AG09309 (cell line): Measurements from ENCODE around the gene ZIK1.
A peak's percentile ranks its signal among the peaks of the same experiment; 100 is the strongest.

Experiments
- DNase-seq: peaks from one replicate; pipeline ENCODE4 v3.0.0-alpha.2; 2010; ENCODE audit warnings: low read depth
- H3K4me3 ChIP-seq: 2 replicates; pipeline ENCODE4 v1.5.1; 2011; ENCODE audit warnings: mild to moderate bottlenecking, low read depth, low read length, moderate library complexity; ENCODE audit not compliant: control insufficient read depth
- TF ChIP-seq, protein P1 (sequence below): IDR thresholded peaks from 2 replicates; pipeline ENCODE4 v1.5.1; 2011; ENCODE audit warnings: mild to moderate bottlenecking, low read depth, low read length, inconsistent platforms; ENCODE audit not compliant: insufficient read depth, control insufficient read depth; ENCODE audit errors: missing control alignments

Gene ZIK1

DNA sequence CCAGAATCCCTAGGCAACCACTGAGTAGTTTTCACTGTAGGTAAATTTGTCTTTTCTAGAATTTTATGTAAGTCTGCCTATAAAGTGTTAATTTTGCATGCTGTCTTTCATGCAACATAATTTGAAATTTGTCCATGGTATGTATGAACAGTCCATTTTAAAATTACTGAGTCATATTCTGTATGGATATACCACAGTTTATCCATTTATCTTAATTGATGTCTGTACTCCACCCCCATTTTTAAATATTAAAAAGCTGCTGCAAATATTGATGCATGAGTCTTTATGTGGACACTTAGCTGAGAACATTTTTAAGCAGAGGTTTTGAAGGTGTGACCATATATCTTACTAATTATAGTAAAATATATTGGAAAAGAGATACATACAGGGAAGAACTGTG lies 39.1 kb downstream of the ZIK1 start:
- TF ChIP-seq, protein P1, sequence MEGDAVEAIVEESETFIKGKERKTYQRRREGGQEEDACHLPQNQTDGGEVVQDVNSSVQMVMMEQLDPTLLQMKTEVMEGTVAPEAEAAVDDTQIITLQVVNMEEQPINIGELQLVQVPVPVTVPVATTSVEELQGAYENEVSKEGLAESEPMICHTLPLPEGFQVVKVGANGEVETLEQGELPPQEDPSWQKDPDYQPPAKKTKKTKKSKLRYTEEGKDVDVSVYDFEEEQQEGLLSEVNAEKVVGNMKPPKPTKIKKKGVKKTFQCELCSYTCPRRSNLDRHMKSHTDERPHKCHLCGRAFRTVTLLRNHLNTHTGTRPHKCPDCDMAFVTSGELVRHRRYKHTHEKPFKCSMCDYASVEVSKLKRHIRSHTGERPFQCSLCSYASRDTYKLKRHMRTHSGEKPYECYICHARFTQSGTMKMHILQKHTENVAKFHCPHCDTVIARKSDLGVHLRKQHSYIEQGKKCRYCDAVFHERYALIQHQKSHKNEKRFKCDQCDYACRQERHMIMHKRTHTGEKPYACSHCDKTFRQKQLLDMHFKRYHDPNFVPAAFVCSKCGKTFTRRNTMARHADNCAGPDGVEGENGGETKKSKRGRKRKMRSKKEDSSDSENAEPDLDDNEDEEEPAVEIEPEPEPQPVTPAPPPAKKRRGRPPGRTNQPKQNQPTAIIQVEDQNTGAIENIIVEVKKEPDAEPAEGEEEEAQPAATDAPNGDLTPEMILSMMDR, result no peak
- H3K4me3 ChIP-seq, result no peak overlapping the region
- DNase-seq, result no peak

DNA sequence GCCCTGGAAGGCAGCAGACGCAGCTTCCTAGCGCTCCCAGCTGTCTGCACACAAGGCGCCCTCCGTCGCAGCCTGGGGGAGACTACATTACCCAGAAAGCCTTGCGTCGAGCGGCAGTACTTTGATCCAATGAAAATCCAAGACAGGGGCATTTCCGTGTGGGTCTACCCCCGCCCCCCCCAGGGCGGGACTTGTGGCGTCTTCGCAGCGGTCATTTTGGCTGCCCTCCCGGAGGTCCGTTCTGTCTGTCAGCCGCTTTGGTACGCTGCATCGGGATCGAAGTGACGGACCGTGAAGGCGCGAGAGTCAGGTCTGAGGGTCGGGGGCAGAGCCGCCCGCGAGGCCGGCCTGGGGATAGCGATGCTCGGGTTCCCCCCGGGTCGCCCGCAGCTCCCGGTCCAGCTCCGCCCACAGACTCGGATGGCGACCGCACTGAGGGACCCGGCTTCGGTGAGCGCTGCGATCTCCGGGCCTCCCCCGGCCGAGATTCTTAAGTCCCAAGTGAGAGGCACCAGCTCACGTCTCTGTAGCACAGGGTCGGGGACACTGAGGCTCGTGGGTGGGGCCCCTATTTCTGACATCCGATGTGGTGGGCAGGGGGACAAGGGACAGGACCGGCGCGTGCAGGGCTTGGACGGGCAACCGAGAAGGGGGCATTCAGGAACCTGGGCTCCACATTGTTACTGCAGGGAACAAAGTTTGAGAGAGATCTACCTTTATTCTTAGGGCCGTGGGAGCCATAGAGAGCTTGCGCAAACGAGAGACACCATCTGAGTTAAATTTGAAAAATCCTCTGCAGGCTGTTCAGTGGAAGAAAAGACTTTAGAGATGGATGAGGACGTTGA lies 49.3 kb downstream of the ZIK1 start, which contains the start of gene ZNF211:
TSS of gene ZNF211 (plus strand) at position 182 of the 845 bp plus-strand sequence. CDS start at position 361, 179 bp downstream.
- DNase-seq, result peak; percentile 66
- TF ChIP-seq, protein P1, result no peak
- peak within 1 kb of the TSS; percentile 77 for H3K4me3 ChIP-seq

DNA sequence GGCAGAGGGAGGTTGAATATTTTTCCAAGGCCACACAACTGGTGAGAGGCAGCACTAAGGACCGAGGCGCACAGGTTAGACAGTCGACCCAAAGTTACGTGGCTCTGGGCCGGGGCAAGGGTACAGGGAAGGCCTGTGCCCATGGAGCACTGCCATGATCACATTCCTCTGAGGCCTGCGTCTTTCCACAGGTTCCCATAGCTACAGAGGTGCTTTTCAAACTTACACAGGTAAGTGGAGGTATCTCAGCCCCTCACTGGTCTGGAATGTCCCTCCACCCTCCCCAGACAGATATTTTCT lies 49.8 kb downstream of the ZIK1 start:
- TF ChIP-seq, protein P1, result no peak
- DNase-seq, result no peak
- peak overlapping the region; percentile 77 for H3K4me3 ChIP-seq

DNA sequence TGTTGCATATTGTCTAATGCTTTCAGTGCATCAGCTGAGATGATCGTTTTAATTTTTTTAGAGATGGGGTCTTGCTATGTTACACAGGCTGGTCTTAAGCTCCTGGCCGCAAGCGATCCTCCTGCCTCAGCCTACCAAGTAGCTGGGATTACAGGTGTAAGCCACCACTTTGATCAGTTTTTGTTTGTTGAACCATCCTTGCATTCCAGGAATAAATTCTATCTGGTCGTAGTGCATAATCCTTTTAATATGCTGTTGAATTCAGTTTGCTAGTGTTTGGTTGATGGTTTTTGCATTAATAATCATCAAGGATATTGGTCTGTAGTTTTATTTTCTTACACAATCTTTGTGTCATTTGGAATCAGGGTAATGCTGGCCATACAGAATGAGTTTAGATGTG lies 53.4 kb downstream of the ZIK1 start:
- TF ChIP-seq, protein P1, result no peak
- no peak for DNase-seq
- H3K4me3 ChIP-seq, result no peak overlapping the region

DNA sequence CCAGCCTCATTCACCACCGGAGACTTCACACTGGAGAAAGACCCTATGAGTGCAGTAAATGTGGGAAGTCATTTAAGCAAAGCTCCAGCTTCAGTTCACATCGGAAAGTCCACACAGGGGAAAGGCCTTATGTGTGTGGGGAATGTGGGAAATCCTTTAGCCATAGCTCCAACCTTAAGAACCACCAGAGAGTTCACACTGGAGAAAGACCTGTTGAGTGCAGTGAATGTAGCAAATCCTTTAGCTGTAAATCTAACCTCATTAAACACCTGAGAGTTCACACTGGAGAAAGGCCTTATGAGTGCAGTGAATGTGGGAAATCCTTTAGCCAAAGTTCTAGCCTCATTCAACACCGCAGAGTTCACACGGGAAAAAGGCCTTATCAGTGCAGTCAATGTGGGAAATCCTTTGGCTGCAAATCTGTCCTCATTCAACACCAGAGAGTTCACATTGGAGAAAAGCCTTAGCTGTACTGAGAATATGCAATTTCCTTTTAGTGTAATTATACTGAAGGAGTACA lies 57.8 kb downstream of the ZIK1 start:
- TF ChIP-seq, protein P1, result no peak
- DNase-seq, result no peak
- no peak overlapping the region for H3K4me3 ChIP-seq

DNA sequence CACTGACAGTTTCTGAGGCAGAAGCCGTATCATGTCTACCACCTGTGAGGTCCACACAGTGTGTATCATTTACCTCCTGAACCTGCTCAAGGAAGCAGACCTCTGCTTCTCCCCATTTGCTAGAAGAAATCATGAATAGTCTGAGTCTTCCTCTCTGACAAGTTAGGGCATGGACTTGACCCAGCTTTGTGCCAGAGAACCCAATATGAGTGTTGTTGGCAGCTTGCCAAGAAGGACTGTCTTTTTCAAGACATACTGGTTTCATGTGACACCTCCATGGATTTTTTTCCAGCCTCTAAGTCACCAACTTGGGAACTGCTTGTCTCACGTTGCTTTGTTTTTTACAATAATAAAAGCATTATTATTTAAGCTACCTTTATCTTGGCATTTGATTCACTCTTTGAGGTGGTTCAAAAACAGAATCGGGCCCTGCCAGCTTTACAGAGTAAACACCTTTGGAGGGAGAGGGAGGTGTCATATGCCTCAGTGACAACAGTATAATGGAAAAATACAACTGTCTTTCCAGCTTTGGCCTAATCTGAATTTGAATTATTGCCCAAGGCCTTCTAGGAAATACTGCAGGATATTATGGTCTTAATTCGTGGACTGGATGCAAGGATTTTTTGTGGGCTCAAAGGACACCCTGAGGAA lies 58.6 kb downstream of the ZIK1 start:
- DNase-seq, result no peak
- no peak overlapping the region for H3K4me3 ChIP-seq
- TF ChIP-seq, protein P1, result no peak
